Measurements from ENCODE around the gene SLC7A4. TPM values are rescaled to one million over a fixed set of nuclear protein-coding genes. Genes with fewer than 3 reads are reported as not detected.
"Not testable (repeated sequence)": the region's sequence is repeated elsewhere in the genome, so short reads cannot be mapped to it uniquely, and the experiment has no call there.

The SLC7A4 gene
- total RNA-seq, 1 experiment from 2014 or later, result not detected

GRCh38 chr22:21073482-21073881, 41.1 kb upstream of the SLC7A4 start:
- Histone ChIP-seq H3K4me1 (ENCODE audit: control insufficient read depth in 1 of 2, insufficient read depth in 2 of 2, low read length in 2 of 2) (peaks cover 0 to 13% of the 10 kb centered on the region in 2 experiments; a peak in 2 of 4 replicates), H3K27ac (ENCODE audit: low read depth, low read length) (no peak overlapping the region), H2AFZ (ENCODE audit: low read depth, low read length, poor library complexity, severe bottlenecking) (no peak overlapping the region), H4K20me1 (ENCODE audit: insufficient read depth) (no peaks in the 10 kb centered on the region), H3K79me2 (ENCODE audit: insufficient read depth, low read length) (no peaks in the 10 kb centered on the region), H3K4me2 (ENCODE audit: low read length) (no peak overlapping the region; the same call in 1 of the 2 replicates), H3K9me2 (ENCODE audit: insufficient read depth) (no peaks in the 10 kb centered on the region), H3K9me3 (ENCODE audit: control insufficient read depth in 1 of 2, insufficient read depth in 1 of 2, low read depth in 1 of 2, low read length in 2 of 2) (0 out of 4 replicates have a peak, but pooled peaks cover 0 to 4% of the 10 kb centered on the region in 2 experiments), H3K9ac (ENCODE audit: low read length) (no peak overlapping the region), H3K36me3 (ENCODE audit: control insufficient read depth in 1 of 2, insufficient read depth in 2 of 2, low read length in 2 of 2) (no peaks in the 10 kb centered on the region), H3K4me3 (replicated peaks in 1 of 2; ENCODE audit: low read depth in 1 of 2, low read length in 2 of 2) (no peak overlapping the region), H3K27me3 (ENCODE audit: insufficient read depth, low read length) (no peaks in the 10 kb centered on the region)
- TF ChIP-seq SRF (IDR thresholded peaks at IDR 0.05; ENCODE audit: low read depth), result no peak
- TF ChIP-seq SP1 (IDR thresholded peaks at IDR 0.05; ENCODE audit: low read depth), result no peak
- BruUV-seq (replicated peaks), result no TSS peak
- CTCF ChIA-PET, result interaction anchor here (1.1 kb wide), 1 partner anchor 29 kb away, joined by 5 read pairs; no protein-coding TSS in a partner anchor
- ATAC-seq (no peak), DNase-seq (ENCODE audit: low read depth, low spot score) (no peak)
- intact Hi-C loops (cut with micrococcal nuclease), result no loop called here
- POLR2A ChIA-PET, result no interaction called here
- RAD21 ChIA-PET (ENCODE audit: low non-redundant PET in 1 of 2, low total read pairs in 2 of 2, uncharacterized antibody in 2 of 2, unreplicated experiment in 2 of 2), result no interaction called here

GRCh38 chr22:21073023-21073422, 40.7 kb upstream of the SLC7A4 start:
- no peaks in the 10 kb centered on the region for H3K36me3 ChIP-seq (ENCODE audit: control insufficient read depth in 1 of 2, insufficient read depth in 2 of 2, low read length in 2 of 2)
- ChIA-PET CTCF (no interaction called here), POLR2A (no interaction called here), RAD21 (ENCODE audit: low non-redundant PET in 1 of 2, low total read pairs in 2 of 2, uncharacterized antibody in 2 of 2, unreplicated experiment in 2 of 2) (no interaction called here)
- H3K27ac ChIP-seq (ENCODE audit: low read depth, low read length), result no peak overlapping the region
- no peak overlapping the region for H3K4me2 ChIP-seq (ENCODE audit: low read length)
- no peak overlapping the region for H2AFZ ChIP-seq (ENCODE audit: low read depth, low read length, poor library complexity, severe bottlenecking)
- ATAC-seq, result no peak
- 0 out of 4 replicates have a peak, but pooled peaks cover 0 to 4% of the 10 kb centered on the region in 2 experiments for H3K9me3 ChIP-seq (ENCODE audit: control insufficient read depth in 1 of 2, insufficient read depth in 1 of 2, low read depth in 1 of 2, low read length in 2 of 2)
- TF ChIP-seq SRF (IDR thresholded peaks at IDR 0.05; ENCODE audit: low read depth), result no peak
- no peak for TF ChIP-seq FOSL1 (IDR thresholded peaks at IDR 0.05; ENCODE audit: low read depth)
- TF ChIP-seq REST (IDR thresholded peaks at IDR 0.05; ENCODE audit: low read depth), result no peak
- TF ChIP-seq, protein P1, sequence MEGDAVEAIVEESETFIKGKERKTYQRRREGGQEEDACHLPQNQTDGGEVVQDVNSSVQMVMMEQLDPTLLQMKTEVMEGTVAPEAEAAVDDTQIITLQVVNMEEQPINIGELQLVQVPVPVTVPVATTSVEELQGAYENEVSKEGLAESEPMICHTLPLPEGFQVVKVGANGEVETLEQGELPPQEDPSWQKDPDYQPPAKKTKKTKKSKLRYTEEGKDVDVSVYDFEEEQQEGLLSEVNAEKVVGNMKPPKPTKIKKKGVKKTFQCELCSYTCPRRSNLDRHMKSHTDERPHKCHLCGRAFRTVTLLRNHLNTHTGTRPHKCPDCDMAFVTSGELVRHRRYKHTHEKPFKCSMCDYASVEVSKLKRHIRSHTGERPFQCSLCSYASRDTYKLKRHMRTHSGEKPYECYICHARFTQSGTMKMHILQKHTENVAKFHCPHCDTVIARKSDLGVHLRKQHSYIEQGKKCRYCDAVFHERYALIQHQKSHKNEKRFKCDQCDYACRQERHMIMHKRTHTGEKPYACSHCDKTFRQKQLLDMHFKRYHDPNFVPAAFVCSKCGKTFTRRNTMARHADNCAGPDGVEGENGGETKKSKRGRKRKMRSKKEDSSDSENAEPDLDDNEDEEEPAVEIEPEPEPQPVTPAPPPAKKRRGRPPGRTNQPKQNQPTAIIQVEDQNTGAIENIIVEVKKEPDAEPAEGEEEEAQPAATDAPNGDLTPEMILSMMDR (IDR thresholded peaks at IDR 0.05 in 2 of 3, conservative IDR thresholded peaks at IDR 0.05 in 1 of 3; ENCODE audit: borderline replicate concordance in 1 of 3, insufficient read depth in 1 of 3, low read depth in 2 of 3, low read length in 2 of 3), result no peak
- TF ChIP-seq EZH2 (IDR thresholded peaks at IDR 0.05), result no peak
- TF ChIP-seq, protein P2, sequence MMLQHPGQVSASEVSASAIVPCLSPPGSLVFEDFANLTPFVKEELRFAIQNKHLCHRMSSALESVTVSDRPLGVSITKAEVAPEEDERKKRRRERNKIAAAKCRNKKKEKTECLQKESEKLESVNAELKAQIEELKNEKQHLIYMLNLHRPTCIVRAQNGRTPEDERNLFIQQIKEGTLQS (IDR thresholded peaks at IDR 0.05), result no peak
- BruUV-seq (replicated peaks), result no TSS peak
- no peak for DNase-seq (ENCODE audit: low read depth, low spot score)
- H3K4me1 ChIP-seq (ENCODE audit: control insufficient read depth in 1 of 2, insufficient read depth in 2 of 2, low read length in 2 of 2), result peaks cover 0 to 13% of the 10 kb centered on the region in 2 experiments; a peak in 2 of 4 replicates
- H3K27me3 ChIP-seq (ENCODE audit: insufficient read depth, low read length), result no peaks in the 10 kb centered on the region
- H3K9me2 ChIP-seq (ENCODE audit: insufficient read depth), result no peaks in the 10 kb centered on the region
- H3K79me2 ChIP-seq (ENCODE audit: insufficient read depth, low read length), result no peaks in the 10 kb centered on the region
- no peaks in the 10 kb centered on the region for H4K20me1 ChIP-seq (ENCODE audit: insufficient read depth)
- no peak overlapping the region for H3K9ac ChIP-seq (ENCODE audit: low read length)
- no peak overlapping the region for H3K4me3 ChIP-seq (replicated peaks in 1 of 2; ENCODE audit: low read depth in 1 of 2, low read length in 2 of 2)
- intact Hi-C loops (cut with micrococcal nuclease), result no loop called here

GRCh38 chr22:21071796-21072195, 39.4 kb upstream of the SLC7A4 start:
- CTCF ChIA-PET; H3K79me2 ChIP-seq (ENCODE audit: insufficient read depth, low read length); H3K36me3 ChIP-seq (ENCODE audit: control insufficient read depth in 1 of 2, insufficient read depth in 2 of 2, low read length in 2 of 2); H3K27me3 ChIP-seq (ENCODE audit: insufficient read depth, low read length); H3K4me3 ChIP-seq (replicated peaks in 1 of 2; ENCODE audit: low read depth in 1 of 2, low read length in 2 of 2); H3K9ac ChIP-seq (ENCODE audit: low read length); H2AFZ ChIP-seq (ENCODE audit: low read depth, low read length, poor library complexity, severe bottlenecking); intact Hi-C loops (cut with micrococcal nuclease); BruUV-seq (replicated peaks); H4K20me1 ChIP-seq (ENCODE audit: insufficient read depth); RAD21 ChIA-PET (ENCODE audit: low non-redundant PET in 1 of 2, low total read pairs in 2 of 2, uncharacterized antibody in 2 of 2, unreplicated experiment in 2 of 2); ATAC-seq; H3K27ac ChIP-seq (ENCODE audit: low read depth, low read length); H3K9me2 ChIP-seq (ENCODE audit: insufficient read depth); H3K9me3 ChIP-seq (ENCODE audit: control insufficient read depth in 1 of 2, insufficient read depth in 1 of 2, low read depth in 1 of 2, low read length in 2 of 2); DNase-seq (ENCODE audit: low read depth, low spot score); POLR2A ChIA-PET; H3K4me2 ChIP-seq (ENCODE audit: low read length): not testable (repeated sequence)
- H3K4me1 ChIP-seq (ENCODE audit: control insufficient read depth in 1 of 2, insufficient read depth in 2 of 2, low read length in 2 of 2), result peaks cover 0 to 13% of the 10 kb centered on the region in 2 experiments; a peak in 2 of 4 replicates
